Kidney (tissue), 14 donors: ENCODE measurements around the gene FAM20A. TPM values are rescaled to one million over a fixed set of nuclear protein-coding genes. Genes with fewer than 3 reads are reported as not detected.

Source experiments
- DNase-seq, 5 donors: peaks; one replicate each; pipeline ENCODE4 v3.0.0-alpha.2; 2013 to 2020
- FAIRE-seq: peaks from 2 replicates; lab custom pipeline; 2012; peaks lifted over from hg19 to GRCh38; lab: Jason Lieb, UNC
- H3K27ac ChIP-seq, 2 donors: one replicate each; pipeline ENCODE4 v1.7.0; 2013; ENCODE audit warnings: low read depth in 2 of 2, low read length in 2 of 2, inconsistent platforms in 1 of 2
- H3K27me3 ChIP-seq: one replicate; pipeline ENCODE4 v1.7.1; 2013; ENCODE audit warnings: low read length, inconsistent platforms; ENCODE audit not compliant: control insufficient read depth, insufficient read depth
- H3K36me3 ChIP-seq, 3 donors: one replicate each; pipeline versions ENCODE4 v1.7.0 to v1.7.1; 2013; ENCODE audit warnings: low read length in 3 of 3, control low read depth in 1 of 3, inconsistent platforms in 1 of 3; ENCODE audit not compliant: insufficient read depth in 3 of 3, control insufficient read depth in 2 of 3
- H3K4me1 ChIP-seq, 3 donors: one replicate each; pipeline versions ENCODE4 v1.7.0 to v1.7.1; 2013; ENCODE audit warnings: low read length in 3 of 3, inconsistent platforms in 1 of 3, low read depth in 1 of 3; ENCODE audit not compliant: control insufficient read depth in 2 of 3, insufficient read depth in 2 of 3
- H3K4me3 ChIP-seq, 3 donors: one replicate each; pipeline versions ENCODE4 v1.7.0 to v1.8.1; 2013; ENCODE audit warnings: low read length in 3 of 3, control low read depth in 1 of 3, inconsistent platforms in 1 of 3
- H3K9ac ChIP-seq, 3 donors: one replicate each; pipeline versions ENCODE4 v1.7.0 to v1.7.1; 2013; ENCODE audit warnings: low read length in 3 of 3, control low read depth in 1 of 3, inconsistent platforms in 1 of 3
- H3K9me3 ChIP-seq, 3 donors: one replicate each; pipeline versions ENCODE4 v1.7.0 to v1.7.1; 2013; ENCODE audit warnings: low read length in 3 of 3, control low read depth in 1 of 3, inconsistent platforms in 1 of 3; ENCODE audit not compliant: control insufficient read depth in 2 of 3, insufficient read depth in 1 of 3
- CTCF ChIP-seq: IDR thresholded peaks from 3 replicates; pipeline ENCODE4 v1.5.1; 2012; ENCODE audit warnings: mild to moderate bottlenecking, moderate library complexity, borderline replicate concordance; ENCODE audit not compliant: insufficient read depth; ENCODE audit errors: extremely low read depth
- intact Hi-C: fragments of 100-400 bp; cut with DNase I; formaldehyde crosslinking; loops from one replicate; pipeline ENCODE4 v1.11.1; 2022
- polyA plus RNA-seq: library from polyadenylated mRNA; stranded (reverse); fragments of 350-450 nt; fragmentation: Illumina TruSeq; extraction: RNeasy Lipid Tissue Mini Kit (QIAGEN cat#74804); gene quantifications from one replicate; pipeline ENCODE4 v1.2.3, GENCODE V29; 2014; ENCODE audit warnings: low read depth, low replicate concordance; ENCODE audit not compliant: insufficient read depth
- total RNA-seq: library from RNA; stranded (reverse); fragmentation: NEBNext Ultra II Directional; extraction: Animal tissue kit (Norgen Biotek cat#: 25700); gene quantifications from one replicate; pipeline ENCODE4 v1.2.1, GENCODE V29; 2021
- donor health status: control.
- donor health status: control.
- donor health status: control.
- donor health status: control.
- donor health status: control.
- donor health status: DM: yes; HTN: yes; CAD: no.
- donor health status: Normal renal cell carcinoma (clear cell type).

Gene FAM20A
- total and polyA plus RNA-seq, 2 donors from 2014 or later = 65.8 to 77.7 TPM

- DNase-seq = no peak
- TF ChIP-seq CTCF = no peak
- Histone ChIP-seq H3K4me1 (peaks cover 0 to 5% (median 0%) of the 10 kb centered on the region in 3 donors), H3K27me3 (no peaks in the 10 kb centered on the region), H3K4me3 (no peak overlapping the region), H3K9me3 (no peaks in the 10 kb centered on the region), H3K36me3 (no peaks in the 10 kb centered on the region), H3K27ac (no peak overlapping the region), H3K9ac (no peak overlapping the region)
- intact Hi-C loops = no loop called here
- no peak for FAIRE-seq
These were observed 28.9 kb downstream of the FAM20A start for GRCh38 chr17:68572138-68572842.

GRCh38 chr17:68570526-68570925, 30.6 kb downstream of the FAM20A start:
- TF ChIP-seq CTCF = no peak
- H3K4me1 ChIP-seq = no peaks in the 10 kb centered on the region
- no peak for FAIRE-seq
- no peaks in the 10 kb centered on the region for H3K27me3 ChIP-seq
- H3K36me3 ChIP-seq = no peaks in the 10 kb centered on the region
- no peak overlapping the region for H3K4me3 ChIP-seq
- no peak overlapping the region for H3K9ac ChIP-seq
- H3K27ac ChIP-seq = no peak overlapping the region
- DNase-seq = no peak
- intact Hi-C loops = no loop called here
- no peaks in the 10 kb centered on the region for H3K9me3 ChIP-seq

- Histone ChIP-seq H3K36me3 (no peaks in the 10 kb centered on the region), H3K4me3 (no peak overlapping the region), H3K4me1 (no peaks in the 10 kb centered on the region), H3K9ac (no peak overlapping the region), H3K27ac (no peak overlapping the region), H3K9me3 (no peaks in the 10 kb centered on the region), H3K27me3 (no peaks in the 10 kb centered on the region)
- no peak for TF ChIP-seq CTCF
- FAIRE-seq = no peak
- no peak for DNase-seq
- intact Hi-C loops = no loop called here
These were observed 31.8 kb downstream of the FAM20A start for GRCh38 chr17:68569346-68569745.
